ENCODE measurements around the gene PSMC5. TPM values are rescaled to one million over a fixed set of nuclear protein-coding genes. Genes with fewer than 3 reads are reported as not detected.
A peak's percentile ranks its signal among the peaks of the same experiment; 100 is the strongest.

PSMC5 gene
- total RNA-seq, 2 experiments from 2014 or later: 178 to 187 TPM

GRCh38 chr17:63830904-63831491 lies 3.8 kb downstream of the PSMC5 start:
- H3K4me3 Mint-ChIP-seq: peak overlapping the region; percentile 4
- H3K9me3 Mint-ChIP-seq: no peaks in the 10 kb centered on the region
- no peak for DNase-seq
- H3K4me1 Mint-ChIP-seq: peaks cover 58% of the 10 kb centered on the region
- H3K36me3 Mint-ChIP-seq: peaks cover 54% of the 10 kb centered on the region
- H3K27ac Mint-ChIP-seq: peak overlapping the region; percentile 84
- no peaks in the 10 kb centered on the region for H3K27me3 Mint-ChIP-seq

- Mint-ChIP-seq H3K4me1 (peaks cover 55% of the 10 kb centered on the region), H3K9me3 (no peaks in the 10 kb centered on the region), H3K4me3 (no peak overlapping the region), H3K36me3 (peaks cover 49% of the 10 kb centered on the region), H3K27ac (peak overlapping the region; percentile 84), H3K27me3 (no peaks in the 10 kb centered on the region)
- DNase-seq: no peak
Observed at GRCh38 chr17:63831505-63831904, 4.3 kb downstream of the PSMC5 start.

GRCh38 chr17:63832014-63832413 lies 4.8 kb downstream of the PSMC5 start:
- H3K36me3 Mint-ChIP-seq: peaks cover 48% of the 10 kb centered on the region
- H3K27ac Mint-ChIP-seq: peak overlapping the region; percentile 84
- H3K27me3 Mint-ChIP-seq: no peaks in the 10 kb centered on the region
- peaks cover 55% of the 10 kb centered on the region for H3K4me1 Mint-ChIP-seq
- H3K4me3 Mint-ChIP-seq: no peak overlapping the region
- no peak for DNase-seq
- no peaks in the 10 kb centered on the region for H3K9me3 Mint-ChIP-seq

GRCh38 chr17:63832455-63832854 lies 5.2 kb downstream of the PSMC5 start:
- peak overlapping the region; percentile 84 for H3K27ac Mint-ChIP-seq
- H3K36me3 Mint-ChIP-seq: peaks cover 46% of the 10 kb centered on the region
- no peak overlapping the region for H3K4me3 Mint-ChIP-seq
- no peaks in the 10 kb centered on the region for H3K27me3 Mint-ChIP-seq
- H3K9me3 Mint-ChIP-seq: no peaks in the 10 kb centered on the region
- DNase-seq: no peak
- peaks cover 55% of the 10 kb centered on the region for H3K4me1 Mint-ChIP-seq

- H3K9me3 Mint-ChIP-seq: no peaks in the 10 kb centered on the region
- DNase-seq: no peak
- H3K4me3 Mint-ChIP-seq: no peak overlapping the region
- no peaks in the 10 kb centered on the region for H3K27me3 Mint-ChIP-seq
- H3K4me1 Mint-ChIP-seq: peaks cover 53% of the 10 kb centered on the region
- H3K27ac Mint-ChIP-seq: no peak overlapping the region
- peaks cover 41% of the 10 kb centered on the region for H3K36me3 Mint-ChIP-seq
Observed at GRCh38 chr17:63833026-63833740, 6.0 kb downstream of the PSMC5 start.

GRCh38 chr17:63833741-63834373 lies 6.6 kb downstream of the PSMC5 start:
- Mint-ChIP-seq H3K27me3 (no peaks in the 10 kb centered on the region), H3K9me3 (no peaks in the 10 kb centered on the region), H3K36me3 (peaks cover 38% of the 10 kb centered on the region), H3K4me1 (peaks cover 49% of the 10 kb centered on the region), H3K4me3 (no peak overlapping the region), H3K27ac (peak overlapping the region; percentile 63)
- DNase-seq: no peak

GRCh38 chr17:63834431-63835166 lies 7.4 kb downstream of the PSMC5 start:
- Mint-ChIP-seq H3K9me3 (no peaks in the 10 kb centered on the region), H3K4me3 (no peak overlapping the region), H3K36me3 (peaks cover 34% of the 10 kb centered on the region), H3K27me3 (no peaks in the 10 kb centered on the region), H3K4me1 (peaks cover 44% of the 10 kb centered on the region), H3K27ac (peak overlapping the region; percentile 85)
- DNase-seq: peak; percentile 57

- DNase-seq: no peak
- Mint-ChIP-seq H3K4me3 (no peak overlapping the region), H3K4me1 (peaks cover 40% of the 10 kb centered on the region), H3K27ac (peak overlapping the region; percentile 34), H3K36me3 (peaks cover 29% of the 10 kb centered on the region), H3K27me3 (no peaks in the 10 kb centered on the region), H3K9me3 (no peaks in the 10 kb centered on the region)
Observed at GRCh38 chr17:63835167-63835720, 8.0 kb downstream of the PSMC5 start.

GRCh38 chr17:63836811-63837210 lies 9.6 kb downstream of the PSMC5 start:
- Mint-ChIP-seq H3K36me3 (peaks cover 28% of the 10 kb centered on the region), H3K9me3 (no peaks in the 10 kb centered on the region), H3K27ac (peak overlapping the region; percentile 22), H3K4me1 (peaks cover 35% of the 10 kb centered on the region), H3K4me3 (no peak overlapping the region), H3K27me3 (no peaks in the 10 kb centered on the region)
- DNase-seq: no peak

- no peak for DNase-seq
- peaks cover 23% of the 10 kb centered on the region for H3K36me3 Mint-ChIP-seq
- no peaks in the 10 kb centered on the region for H3K27me3 Mint-ChIP-seq
- peaks cover 28% of the 10 kb centered on the region for H3K4me1 Mint-ChIP-seq
- no peaks in the 10 kb centered on the region for H3K9me3 Mint-ChIP-seq
- H3K27ac Mint-ChIP-seq: no peak overlapping the region
- no peak overlapping the region for H3K4me3 Mint-ChIP-seq
Observed at GRCh38 chr17:63837480-63837879, 10.2 kb downstream of the PSMC5 start.

GRCh38 chr17:63837962-63838600 lies 10.8 kb downstream of the PSMC5 start:
- Mint-ChIP-seq H3K27ac (peak overlapping the region; percentile 75), H3K36me3 (peaks cover 22% of the 10 kb centered on the region), H3K9me3 (no peaks in the 10 kb centered on the region), H3K4me1 (peaks cover 28% of the 10 kb centered on the region), H3K27me3 (no peaks in the 10 kb centered on the region), H3K4me3 (no peak overlapping the region)
- DNase-seq: no peak

- no peak for DNase-seq
- Mint-ChIP-seq H3K27me3 (no peaks in the 10 kb centered on the region), H3K9me3 (no peaks in the 10 kb centered on the region), H3K4me1 (peaks cover 30% of the 10 kb centered on the region), H3K36me3 (peaks cover 20% of the 10 kb centered on the region), H3K27ac (peak overlapping the region; percentile 54), H3K4me3 (peak overlapping the region; percentile 43)
Observed at GRCh38 chr17:63838631-63839171, 11.5 kb downstream of the PSMC5 start.

GRCh38 chr17:63840591-63841349 lies 13.5 kb downstream of the PSMC5 start:
- peak overlapping the region; percentile 91 for H3K27ac Mint-ChIP-seq
- no peaks in the 10 kb centered on the region for H3K27me3 Mint-ChIP-seq
- no peaks in the 10 kb centered on the region for H3K9me3 Mint-ChIP-seq
- peak overlapping the region; percentile 90 for H3K4me3 Mint-ChIP-seq
- H3K4me1 Mint-ChIP-seq: peaks cover 26% of the 10 kb centered on the region
- DNase-seq: no peak
- H3K36me3 Mint-ChIP-seq: peaks cover 13% of the 10 kb centered on the region

Measured in activated naive CD8-positive, alpha-beta T cell treated with anti-CD3 and anti-CD28 coated beads for 36 hours (primary cell).